MG63 (cell line): Measurements from ENCODE around the gene PAXX. TPM values are rescaled to one million over a fixed set of nuclear protein-coding genes. Genes with fewer than 3 reads are reported as not detected.
"Not testable (repeated sequence)": the region's sequence is repeated elsewhere in the genome, so short reads cannot be mapped to it uniquely, and the experiment has no call there.

Experiments used
- DNase-seq: peaks from one replicate; pipeline ENCODE4 v3.0.0-alpha.2; 2020
- H3K27me3 ChIP-seq: fragments of 250-450 bp; sonication (Bioruptor Pico); 2 replicates; pipeline ENCODE4 v1.5.1; 2020; ENCODE audit warnings: mild to moderate bottlenecking, moderate library complexity
- H3K36me3 ChIP-seq: fragments of 250-450 bp; sonication (Bioruptor Pico); 2 replicates; pipeline ENCODE4 v1.5.1; 2020; ENCODE audit warnings: mild to moderate bottlenecking, moderate library complexity
- H3K4me3 ChIP-seq: fragments of 250-450 bp; sonication (Bioruptor Pico); 2 replicates; pipeline ENCODE4 v1.5.1; 2020; ENCODE audit warnings: mild to moderate bottlenecking, moderate library complexity
- H3K9me3 ChIP-seq: fragments of 250-450 bp; sonication (Bioruptor Pico); 2 replicates; pipeline ENCODE4 v1.5.1; 2020; ENCODE audit warnings: mild to moderate bottlenecking, moderate library complexity
- total RNA-seq: library from RNA; depleted of rRNA; stranded (reverse); fragments of >200 nt; shearing (Covaris generic); gene quantifications from 2 replicates; pipeline ENCODE4 v1.2.3, GENCODE V29; 2014; ENCODE audit warnings: low replicate concordance

PAXX gene
- total RNA-seq, 1 experiment from 2014 or later: 63.0 TPM

DNA sequence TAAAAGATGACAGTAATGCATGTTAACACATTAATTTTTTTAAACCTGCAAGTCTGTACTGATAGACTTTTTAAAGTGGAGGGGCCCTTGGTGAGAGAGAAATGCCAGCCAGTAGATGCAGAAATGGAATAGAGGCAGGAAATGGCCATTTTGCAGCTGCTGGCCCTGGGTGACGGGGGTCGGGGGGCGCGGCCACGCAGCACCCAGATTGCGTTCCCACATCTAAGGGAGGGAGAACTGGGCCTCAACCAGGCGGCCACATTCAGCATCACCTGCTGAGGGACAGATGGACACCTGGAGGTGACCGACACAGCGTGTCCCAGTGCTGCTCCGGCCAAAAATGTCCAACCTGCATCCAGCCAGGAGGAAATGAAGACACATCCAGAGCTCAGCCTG lies 10.4 kb downstream of the PAXX start:
- Histone ChIP-seq H3K9me3 (no peaks in the 10 kb centered on the region), H3K36me3 (no peaks in the 10 kb centered on the region), H3K27me3 (no peaks in the 10 kb centered on the region), H3K4me3 (no peak overlapping the region)
- DNase-seq: no peak

DNA sequence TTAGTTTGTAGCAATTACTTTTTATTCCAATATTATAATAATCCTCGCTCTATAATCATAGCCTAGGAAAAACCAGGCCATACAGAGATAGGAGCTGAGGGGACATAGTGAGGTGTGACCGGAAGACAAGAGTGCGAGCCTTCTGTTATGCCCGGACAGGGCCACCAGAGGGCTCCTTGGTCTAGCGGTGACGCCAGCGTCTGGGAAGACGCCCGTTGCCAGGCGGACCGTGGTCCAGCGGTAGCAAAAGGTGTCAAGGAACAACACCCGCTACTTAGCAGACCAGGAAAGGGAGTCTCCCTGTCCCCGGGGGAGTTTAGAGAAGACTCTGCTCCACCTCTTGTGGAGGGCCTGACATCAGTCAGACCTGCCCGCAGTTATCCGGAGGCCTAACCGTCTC lies 12.1 kb downstream of the PAXX start:
- not testable (repeated sequence) for H3K9me3 ChIP-seq, H3K36me3 ChIP-seq, DNase-seq, H3K27me3 ChIP-seq, H3K4me3 ChIP-seq

DNA sequence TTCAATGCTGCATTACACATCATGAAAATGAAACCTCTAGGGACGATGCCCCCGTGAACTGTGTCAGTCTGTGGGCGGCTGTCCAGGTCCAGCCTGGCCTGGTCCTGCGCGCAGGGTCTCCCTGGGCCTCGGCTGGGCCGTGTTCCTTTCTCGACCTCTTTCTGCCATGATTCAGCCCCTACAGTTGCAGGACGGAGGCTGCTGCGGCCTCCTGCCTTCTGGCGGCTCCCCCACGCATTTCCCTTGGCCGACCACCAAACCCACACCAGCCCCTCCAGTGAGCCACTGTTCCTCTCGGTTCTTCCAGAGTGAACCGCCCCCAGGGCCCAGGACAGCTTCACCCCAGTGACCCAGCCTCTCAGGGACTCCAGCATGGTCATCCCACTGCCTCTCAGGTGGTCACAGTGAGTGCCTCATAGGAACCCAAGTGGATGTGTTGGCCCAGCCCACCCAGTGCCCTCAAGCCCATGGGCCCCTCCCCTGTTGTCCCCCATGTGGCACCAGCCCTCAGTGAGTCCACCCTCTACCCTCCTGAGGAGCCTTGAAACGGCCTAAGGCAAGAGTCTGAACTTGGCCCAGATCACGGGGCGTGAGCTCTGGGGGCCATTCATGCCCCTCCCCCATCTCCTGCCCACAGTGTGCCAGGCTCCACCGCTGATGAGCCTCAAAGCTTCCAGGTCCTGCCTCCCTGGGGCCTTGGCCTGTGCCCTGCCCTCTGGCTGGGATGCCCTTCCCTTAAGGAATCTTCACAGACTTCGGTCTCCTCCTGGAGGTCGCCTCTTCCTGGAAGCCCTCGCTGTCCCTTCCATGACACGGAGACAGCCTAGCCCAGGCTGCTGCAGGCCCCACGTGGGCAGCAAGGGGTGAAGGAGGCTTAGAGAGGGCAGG lies 14.1 kb downstream of the PAXX start:
- no peaks in the 10 kb centered on the region for H3K27me3 ChIP-seq
- no peaks in the 10 kb centered on the region for H3K36me3 ChIP-seq
- no peak overlapping the region for H3K4me3 ChIP-seq
- DNase-seq: no peak
- H3K9me3 ChIP-seq: no peaks in the 10 kb centered on the region

DNA sequence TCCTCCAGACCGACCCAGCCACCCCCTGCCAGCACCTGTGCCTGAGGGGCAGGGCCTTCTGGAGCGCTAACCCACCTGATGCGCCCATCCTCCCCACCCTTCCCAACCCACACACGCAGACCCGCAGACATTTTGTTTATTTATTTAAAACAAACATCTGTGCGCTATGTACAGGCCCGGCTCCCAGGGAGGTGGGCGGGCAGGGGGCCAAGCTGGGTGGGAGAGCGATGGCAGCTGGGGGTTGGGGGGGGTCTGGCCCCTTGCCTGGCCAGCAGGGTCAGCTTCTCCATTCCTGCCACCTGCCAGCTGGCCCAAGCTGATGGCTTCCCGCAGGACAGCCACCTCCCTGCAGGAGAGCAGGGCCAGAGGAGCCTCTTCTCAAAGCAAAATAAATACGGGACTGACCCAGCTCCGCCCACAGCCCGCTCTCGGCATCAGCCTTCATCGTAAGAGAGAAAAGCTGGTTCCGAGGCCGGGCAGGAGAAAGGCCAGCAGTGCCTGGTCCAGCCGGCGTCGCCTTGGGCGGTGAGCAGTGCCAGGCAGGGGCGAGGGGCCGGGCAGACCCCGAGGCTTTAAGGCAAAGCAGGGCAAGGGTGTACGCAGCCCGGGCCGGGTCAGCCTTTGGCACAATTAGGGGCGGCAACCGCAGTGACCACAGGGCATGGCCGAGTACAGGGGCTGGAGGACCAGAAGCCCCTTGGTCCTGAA lies 15.0 kb downstream of the PAXX start:
- Histone ChIP-seq H3K36me3 (no peaks in the 10 kb centered on the region), H3K27me3 (no peaks in the 10 kb centered on the region), H3K4me3 (no peak overlapping the region), H3K9me3 (no peaks in the 10 kb centered on the region)
- no peak for DNase-seq

DNA sequence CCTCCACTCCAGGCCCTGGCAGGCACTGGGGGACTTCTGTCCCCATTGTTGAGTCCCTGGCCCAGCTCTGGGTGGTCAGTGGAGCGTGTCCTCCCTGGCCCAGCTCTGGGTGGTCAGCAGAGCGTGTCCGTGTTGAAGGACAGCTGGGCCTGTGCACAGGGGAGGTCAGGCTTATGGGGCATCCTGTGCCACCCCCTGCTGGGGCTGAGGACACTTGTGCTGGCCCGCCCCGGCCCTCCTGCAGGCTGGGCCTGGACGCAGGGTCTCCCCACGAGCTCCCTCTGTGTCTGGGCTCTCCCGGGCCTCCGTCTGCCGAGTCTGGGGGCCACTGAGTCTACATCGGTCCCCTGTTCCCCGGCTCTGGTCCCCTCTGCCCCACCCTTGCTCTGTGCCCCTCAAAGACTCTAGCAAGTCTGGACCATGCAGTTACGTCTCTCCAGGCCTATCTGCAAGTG lies 15.6 kb downstream of the PAXX start:
- no peak overlapping the region for H3K4me3 ChIP-seq
- DNase-seq: no peak
- H3K36me3 ChIP-seq: no peaks in the 10 kb centered on the region
- H3K27me3 ChIP-seq: no peaks in the 10 kb centered on the region
- H3K9me3 ChIP-seq: no peaks in the 10 kb centered on the region

DNA sequence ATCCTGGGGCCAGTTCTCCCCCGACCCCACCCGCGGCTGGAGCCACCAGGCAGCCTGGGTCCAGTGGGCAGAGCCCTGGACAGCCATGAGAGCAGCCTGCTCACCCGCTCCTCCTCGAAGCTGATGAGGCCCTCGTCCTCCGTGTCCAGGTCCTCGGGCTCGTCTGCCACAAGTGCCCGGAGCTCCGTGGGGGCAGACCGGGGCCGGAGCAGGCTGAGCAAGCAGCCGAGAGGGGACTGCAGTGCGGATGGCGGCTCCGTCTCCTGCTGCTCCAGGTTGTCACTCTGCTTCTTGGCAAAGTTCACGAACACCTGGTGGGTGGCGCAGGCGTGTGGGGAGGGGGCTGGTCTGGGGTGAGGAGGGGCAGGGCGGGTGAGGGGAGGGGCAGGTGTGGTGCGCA lies 16.1 kb downstream of the PAXX start:
- no peaks in the 10 kb centered on the region for H3K27me3 ChIP-seq
- H3K4me3 ChIP-seq: no peak overlapping the region
- H3K36me3 ChIP-seq: no peaks in the 10 kb centered on the region
- DNase-seq: no peak
- H3K9me3 ChIP-seq: no peaks in the 10 kb centered on the region

DNA sequence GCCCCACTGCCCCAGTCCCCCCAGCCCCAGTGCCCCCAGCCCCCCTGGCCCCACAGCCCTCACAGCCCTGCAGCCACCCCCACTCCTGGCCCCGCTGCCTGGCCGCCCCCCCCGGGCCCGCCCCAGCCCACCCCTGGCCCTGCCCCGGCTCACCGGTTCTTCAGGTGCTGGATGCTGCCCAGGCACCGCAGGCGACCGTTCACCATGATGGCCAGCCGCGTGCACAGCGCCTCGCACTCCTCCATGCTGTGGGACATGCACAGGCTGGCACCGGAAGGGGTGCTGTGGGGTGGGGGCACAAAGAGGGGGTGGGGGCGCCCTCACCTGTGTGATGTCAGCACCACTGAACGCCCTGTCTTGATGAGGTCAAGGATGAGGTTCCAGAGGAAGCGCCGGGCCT lies 17.0 kb downstream of the PAXX start:
- H3K27me3 ChIP-seq: no peaks in the 10 kb centered on the region
- no peak for DNase-seq
- H3K36me3 ChIP-seq: no peaks in the 10 kb centered on the region
- no peaks in the 10 kb centered on the region for H3K9me3 ChIP-seq
- H3K4me3 ChIP-seq: no peak overlapping the region

DNA sequence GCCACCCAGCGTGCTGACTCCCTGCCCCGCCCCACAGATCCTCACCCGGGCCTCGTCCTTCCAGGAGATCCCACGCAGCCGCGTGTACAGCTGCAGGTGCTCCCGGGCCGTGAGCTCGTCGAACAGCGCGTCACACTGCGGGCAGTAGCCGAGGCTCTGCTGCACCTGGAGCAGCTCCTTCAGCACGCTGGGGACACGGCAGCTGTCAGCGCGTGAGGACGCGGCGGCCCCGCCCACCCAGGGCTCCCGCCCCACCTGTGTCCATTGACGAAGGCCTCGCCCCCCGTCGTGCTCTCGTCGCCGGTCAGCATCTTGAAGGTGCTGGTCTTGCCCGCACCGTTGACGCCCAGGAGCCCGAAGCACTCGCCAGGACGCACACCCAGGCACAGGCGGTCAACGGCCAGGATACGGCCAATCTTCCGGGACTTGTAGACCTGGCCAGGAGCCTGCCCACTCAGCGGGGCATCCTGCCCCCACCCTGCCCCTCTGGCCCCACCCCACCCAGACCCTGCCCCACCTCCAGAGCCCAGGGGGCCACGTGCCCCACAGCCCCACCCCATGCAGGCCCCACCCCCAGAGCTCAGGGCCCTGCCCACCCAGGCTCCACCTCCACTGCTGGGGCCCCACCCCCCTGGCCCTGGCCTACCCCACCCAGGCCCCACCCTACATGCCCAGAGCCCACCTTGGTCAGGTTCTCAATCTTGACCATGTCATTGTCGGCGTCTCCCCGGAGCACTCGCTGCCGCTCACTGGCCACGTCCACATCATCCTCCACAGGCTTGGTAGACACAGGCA lies 17.9 kb downstream of the PAXX start:
- Histone ChIP-seq H3K36me3 (no peaks in the 10 kb centered on the region), H3K27me3 (no peaks in the 10 kb centered on the region), H3K4me3 (no peak overlapping the region), H3K9me3 (no peaks in the 10 kb centered on the region)
- DNase-seq: no peak

DNA sequence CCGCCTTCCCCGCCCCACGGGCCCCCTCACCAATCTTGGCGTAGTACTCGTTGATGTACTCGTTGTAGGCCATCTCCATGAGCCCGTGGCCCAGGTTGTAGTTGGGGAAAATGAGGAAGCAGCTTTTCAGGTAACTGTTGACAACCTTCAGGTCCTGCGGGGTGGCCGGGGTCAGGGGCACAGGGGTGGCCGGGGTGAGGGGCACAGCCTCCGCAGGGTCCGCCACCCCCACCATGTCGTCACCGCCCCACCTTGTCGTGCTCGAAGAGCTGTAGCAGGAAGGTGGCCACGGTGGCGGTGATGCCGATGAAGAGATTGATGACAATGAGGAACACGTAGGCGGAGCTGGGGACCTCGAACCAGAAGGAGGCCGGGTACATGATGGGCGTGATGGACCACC lies 18.9 kb downstream of the PAXX start:
- Histone ChIP-seq H3K27me3 (no peaks in the 10 kb centered on the region), H3K36me3 (no peaks in the 10 kb centered on the region), H3K9me3 (no peaks in the 10 kb centered on the region)

DNA sequence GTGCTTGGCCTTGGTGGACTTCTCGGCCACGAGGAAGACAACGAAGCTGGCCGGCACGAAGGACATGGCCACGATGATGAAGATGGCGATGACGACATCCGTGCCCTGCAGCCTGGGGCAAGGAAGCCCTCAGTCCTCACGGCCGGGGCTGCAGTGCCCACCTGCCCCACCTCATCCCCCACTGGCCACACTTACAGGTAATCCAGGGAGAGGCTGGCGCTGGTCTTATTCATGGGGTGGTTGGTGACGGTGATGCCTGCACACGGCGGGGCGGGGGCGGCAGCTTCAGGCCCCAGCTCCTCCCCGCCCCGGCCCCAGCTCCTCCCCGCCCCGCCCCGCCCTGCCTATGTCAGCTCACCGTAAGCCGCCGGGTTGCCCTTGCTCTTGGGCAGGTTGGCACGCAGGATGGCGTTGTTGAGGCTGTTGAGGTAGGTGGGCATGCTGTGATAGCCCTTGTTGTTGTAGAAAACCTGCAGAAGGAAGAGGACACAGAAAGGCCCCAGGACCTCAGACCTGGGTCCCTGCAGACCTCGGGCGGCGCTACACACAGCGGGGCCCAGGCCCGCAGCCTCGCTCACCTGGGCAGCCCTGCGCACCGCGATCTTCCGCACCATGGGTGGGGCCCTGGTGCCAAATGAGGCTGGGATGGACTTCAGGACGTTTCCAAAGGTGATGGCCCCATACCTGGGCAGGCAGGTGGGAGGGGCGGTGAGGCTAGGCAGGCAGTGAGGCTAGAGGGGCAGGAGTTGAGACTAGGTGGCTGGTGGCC lies 19.9 kb downstream of the PAXX start:
- no peak overlapping the region for H3K4me3 ChIP-seq
- DNase-seq: no peak
- no peaks in the 10 kb centered on the region for H3K36me3 ChIP-seq
- H3K27me3 ChIP-seq: no peaks in the 10 kb centered on the region
- no peaks in the 10 kb centered on the region for H3K9me3 ChIP-seq

More for the DNA sequence above, 18.9 kb downstream of the PAXX start:
- DNase-seq: no peak
- H3K4me3 ChIP-seq: no peak overlapping the region

DNA sequence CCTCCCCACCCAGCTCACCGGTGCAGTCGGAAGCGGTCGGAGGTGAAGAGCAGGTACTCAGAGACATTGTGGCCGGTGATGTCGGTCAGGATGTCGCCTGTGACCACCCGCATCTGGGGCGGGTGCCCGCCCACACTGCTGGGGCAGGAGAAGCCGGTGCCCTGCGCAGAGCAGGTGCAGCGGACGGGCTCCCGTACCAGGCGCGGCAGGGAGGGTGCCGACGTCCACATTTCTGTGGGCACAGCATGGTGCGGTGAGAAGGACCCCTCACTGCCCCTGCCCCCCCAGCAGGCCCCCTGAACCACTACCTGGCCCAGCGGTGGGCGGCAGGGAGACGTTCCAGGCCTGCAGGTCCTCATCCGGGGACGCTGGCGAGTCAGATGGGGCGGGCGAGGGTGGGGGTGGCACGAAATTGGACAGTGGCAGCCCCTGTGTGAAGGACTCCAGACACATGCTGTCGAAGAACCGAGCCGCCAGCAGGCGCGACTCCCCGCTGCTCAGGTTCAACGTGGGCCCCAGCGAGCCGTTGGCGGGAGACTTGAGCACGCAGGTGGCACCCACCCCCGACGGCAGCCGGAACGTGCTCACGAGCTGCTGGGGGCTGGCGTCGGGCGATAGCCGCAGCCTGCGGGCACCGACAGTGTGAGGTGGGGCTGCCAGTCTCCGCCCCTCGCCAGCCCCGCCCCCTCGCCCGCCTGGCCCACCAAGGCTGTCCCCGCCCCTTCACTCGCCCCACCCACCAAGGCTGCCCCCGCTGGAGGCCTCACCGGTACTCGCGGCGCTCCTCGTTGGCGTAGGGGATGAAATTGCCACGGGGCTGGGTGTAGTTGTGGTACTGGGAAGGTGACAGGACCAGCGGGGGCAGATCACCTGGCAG lies 20.7 kb downstream of the PAXX start:
- Histone ChIP-seq H3K4me3 (no peak overlapping the region), H3K27me3 (no peaks in the 10 kb centered on the region), H3K36me3 (no peaks in the 10 kb centered on the region), H3K9me3 (no peaks in the 10 kb centered on the region)
- DNase-seq: no peak

DNA sequence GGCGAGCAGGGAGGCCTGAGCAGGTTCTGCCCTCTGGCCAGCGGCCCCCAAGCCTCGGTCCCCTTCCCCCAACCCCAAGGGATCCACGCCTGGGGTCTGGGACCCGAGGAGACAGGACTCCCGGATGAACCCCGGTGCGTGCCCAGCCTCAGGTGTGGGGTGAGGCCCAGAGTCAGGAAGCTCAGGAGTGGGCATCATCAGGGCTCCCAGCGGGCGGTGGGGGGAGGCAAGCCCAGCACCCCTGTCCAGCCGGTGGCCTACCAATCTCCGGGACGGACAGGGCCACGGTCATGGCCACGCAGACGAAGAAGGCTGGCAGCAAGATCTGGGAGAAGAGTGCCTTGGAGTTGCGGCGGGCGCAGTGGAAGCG lies 21.3 kb downstream of the PAXX start:
- no peaks in the 10 kb centered on the region for H3K36me3 ChIP-seq
- no peaks in the 10 kb centered on the region for H3K27me3 ChIP-seq
- no peak for DNase-seq
- H3K9me3 ChIP-seq: no peaks in the 10 kb centered on the region
- no peak overlapping the region for H3K4me3 ChIP-seq

DNA sequence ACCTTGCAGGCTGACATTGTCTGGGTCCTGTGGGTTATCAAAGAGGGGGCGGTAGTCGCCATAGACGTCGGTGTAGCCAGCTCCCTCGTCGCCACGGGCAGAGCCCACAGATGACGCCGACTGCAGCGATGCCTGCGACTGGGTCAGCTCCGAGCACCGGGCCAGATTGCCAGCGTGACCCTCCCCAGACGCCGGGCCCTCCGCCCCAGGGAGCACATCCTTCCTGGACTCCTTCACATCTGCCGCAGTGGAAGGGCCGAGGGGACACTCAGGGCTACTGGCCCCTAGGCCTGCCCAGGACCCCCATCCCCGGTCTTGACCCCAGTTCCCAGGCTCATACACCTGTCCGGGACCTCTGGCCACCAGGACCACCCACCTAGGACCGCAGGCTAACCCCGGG lies 21.9 kb downstream of the PAXX start:
- no peak for DNase-seq
- H3K4me3 ChIP-seq: no peak overlapping the region
- H3K27me3 ChIP-seq: no peaks in the 10 kb centered on the region
- H3K9me3 ChIP-seq: no peaks in the 10 kb centered on the region
- H3K36me3 ChIP-seq: no peaks in the 10 kb centered on the region

DNA sequence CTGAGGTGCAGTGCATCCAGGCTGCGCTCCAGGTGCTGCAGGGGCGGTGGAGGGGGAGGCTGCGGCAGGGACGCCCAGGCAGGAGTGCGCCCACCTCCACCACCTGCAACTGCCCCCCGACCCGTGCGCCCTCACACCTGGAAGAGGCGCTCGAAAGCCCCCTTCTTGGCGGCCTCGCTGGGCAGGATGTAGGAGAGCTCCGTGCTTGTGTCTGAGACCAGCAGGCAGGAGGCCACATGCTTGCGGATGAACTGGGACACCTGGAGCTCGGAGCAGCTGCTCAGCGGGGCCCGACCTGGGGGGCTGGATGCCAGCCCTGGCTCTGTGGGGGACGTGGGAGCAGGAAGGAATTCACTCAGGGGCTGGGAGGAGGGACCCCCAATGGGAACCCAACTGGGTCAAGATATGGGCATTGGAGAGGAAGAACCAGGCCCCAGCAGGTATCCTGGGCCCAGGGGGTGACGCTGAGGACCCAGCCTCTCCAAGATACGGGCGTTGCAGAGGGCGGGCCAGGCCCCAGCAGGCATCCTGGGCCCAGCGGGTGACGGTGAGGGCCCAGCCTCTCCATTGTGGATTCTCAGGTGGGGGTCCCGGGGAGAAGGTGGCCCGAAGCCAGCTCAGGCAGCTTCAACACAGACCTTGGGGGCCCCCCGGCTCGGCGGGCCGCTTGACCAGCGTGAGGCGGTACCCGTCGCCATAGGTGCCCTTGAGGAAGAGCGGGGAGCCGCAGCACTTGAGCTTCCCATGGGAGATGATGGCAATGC lies 22.7 kb downstream of the PAXX start:
- no peaks in the 10 kb centered on the region for H3K9me3 ChIP-seq
- H3K27me3 ChIP-seq: no peaks in the 10 kb centered on the region
- no peaks in the 10 kb centered on the region for H3K36me3 ChIP-seq
- H3K4me3 ChIP-seq: no peak overlapping the region
- DNase-seq: no peak

DNA sequence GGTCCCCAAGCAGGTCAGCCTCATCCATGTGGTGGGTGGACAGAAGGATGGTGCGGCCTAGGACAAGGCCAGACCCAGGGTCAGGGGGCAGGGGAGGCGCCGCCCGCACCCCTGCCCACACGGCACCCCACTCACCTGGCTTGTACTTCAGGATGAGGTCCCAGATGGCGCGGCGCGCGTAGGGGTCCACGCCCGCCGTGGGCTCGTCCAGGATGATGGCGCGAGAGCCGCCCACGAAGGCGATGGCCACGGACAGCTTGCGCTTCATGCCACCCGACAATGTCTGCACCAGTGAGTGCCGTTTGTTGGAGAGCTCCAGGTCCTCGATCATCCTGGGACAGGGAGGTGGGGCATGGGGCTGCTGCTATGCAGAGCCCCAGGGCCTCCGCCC lies 23.3 kb downstream of the PAXX start:
- no peak for DNase-seq
- Histone ChIP-seq H3K27me3 (no peaks in the 10 kb centered on the region), H3K9me3 (no peaks in the 10 kb centered on the region), H3K4me3 (no peak overlapping the region), H3K36me3 (no peaks in the 10 kb centered on the region)
